ENCODE data around the gene VAMP3. TPM values are rescaled to one million over a fixed set of nuclear protein-coding genes. Genes with fewer than 3 reads are reported as not detected.
A peak's percentile ranks its signal among the peaks of the same experiment; 100 is the strongest.

The VAMP3 gene
- total RNA-seq, 1 donor from 2014 or later = 63.9 TPM

- H3K9me3 Mint-ChIP-seq = peaks cover 8% of the 10 kb centered on the region
- no peak for TF ChIP-seq CTCF (conservative IDR thresholded peaks at IDR 0.05)
- no peak overlapping the region for H3K4me3 Mint-ChIP-seq
- H3K27ac Mint-ChIP-seq (ENCODE audit: unreplicated experiment) = no peak overlapping the region
- no peak for DNase-seq (ENCODE audit: low read depth, low spot score)
- H3K27me3 Mint-ChIP-seq (ENCODE audit: low read depth) = no peaks in the 10 kb centered on the region
- H3K4me1 Mint-ChIP-seq = no peaks in the 10 kb centered on the region
- peaks cover 47% of the 10 kb centered on the region for H3K36me3 Mint-ChIP-seq (ENCODE audit: low read depth)
Observed at GRCh38 chr1:7795406-7795805, 24.3 kb downstream of the VAMP3 start.

DNA sequence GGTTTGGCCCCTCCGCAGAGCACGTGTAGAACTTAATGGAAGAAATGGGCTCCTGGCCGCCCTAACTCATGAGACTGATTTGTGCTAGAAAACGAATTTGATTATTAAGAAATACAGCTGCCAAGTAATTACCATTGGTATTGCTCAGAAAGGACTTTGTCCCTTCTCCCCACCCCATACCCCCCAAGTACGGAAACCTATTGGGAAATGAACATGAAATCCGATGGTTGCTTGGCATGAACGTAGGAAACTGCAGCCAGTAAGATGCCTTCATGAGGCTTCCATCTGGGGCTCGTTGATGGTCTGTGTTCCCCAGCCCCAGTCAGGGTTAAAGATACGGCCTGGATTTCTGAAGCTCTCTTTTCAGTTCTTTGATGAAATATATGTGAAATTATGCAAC lies 34.4 kb downstream of the VAMP3 start:
- H3K4me3 Mint-ChIP-seq = no peak overlapping the region

DNA sequence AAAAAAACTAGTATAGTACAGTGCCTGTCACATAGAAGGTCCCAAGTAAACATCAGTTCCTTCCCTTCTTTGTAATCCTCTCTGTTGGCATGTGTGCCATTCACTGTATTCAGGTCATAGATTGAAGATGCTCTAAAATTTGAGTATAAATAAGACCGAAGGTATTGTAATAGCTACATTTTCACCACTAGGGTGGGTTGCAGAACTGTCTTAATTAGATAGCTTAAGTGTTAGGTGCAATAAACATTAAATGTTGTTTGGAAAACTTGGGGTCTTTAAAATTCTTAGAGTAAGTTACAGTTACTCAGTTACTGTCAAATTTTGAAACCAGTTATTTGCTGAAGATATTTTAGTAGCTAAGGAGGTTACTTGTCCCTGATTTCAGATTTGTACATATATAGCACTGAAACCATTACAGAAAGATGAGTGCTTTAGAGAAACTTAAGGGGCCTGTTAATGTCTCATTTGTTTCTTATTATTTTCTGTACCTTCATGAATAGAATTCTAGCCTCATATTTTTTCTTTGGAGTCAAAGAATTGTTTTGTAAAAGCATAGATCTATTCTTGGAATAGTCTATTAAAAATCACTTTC lies 37.3 kb downstream of the VAMP3 start:
- Mint-ChIP-seq H3K27ac (ENCODE audit: unreplicated experiment) (no peak overlapping the region), H3K27me3 (ENCODE audit: low read depth) (no peaks in the 10 kb centered on the region), H3K4me1 (no peaks in the 10 kb centered on the region), H3K9me3 (peaks cover 5% of the 10 kb centered on the region), H3K36me3 (ENCODE audit: low read depth) (peaks cover 6% of the 10 kb centered on the region), H3K4me3 (no peak overlapping the region)
- no peak for DNase-seq (ENCODE audit: low read depth, low spot score)
- peak; percentile 72 for TF ChIP-seq CTCF (conservative IDR thresholded peaks at IDR 0.05)

More for the DNA sequence above, 34.4 kb downstream of the VAMP3 start:
- no peak for DNase-seq (ENCODE audit: low read depth, low spot score)
- no peak for TF ChIP-seq CTCF (conservative IDR thresholded peaks at IDR 0.05)
- no peaks in the 10 kb centered on the region for H3K4me1 Mint-ChIP-seq
- H3K9me3 Mint-ChIP-seq = no peaks in the 10 kb centered on the region
- no peaks in the 10 kb centered on the region for H3K36me3 Mint-ChIP-seq (ENCODE audit: low read depth)
- H3K27ac Mint-ChIP-seq (ENCODE audit: unreplicated experiment) = no peak overlapping the region
- H3K27me3 Mint-ChIP-seq (ENCODE audit: low read depth) = no peaks in the 10 kb centered on the region

- H3K27ac Mint-ChIP-seq (ENCODE audit: unreplicated experiment) = no peak overlapping the region
- H3K36me3 Mint-ChIP-seq (ENCODE audit: low read depth) = peaks cover 17% of the 10 kb centered on the region
- no peak overlapping the region for H3K4me3 Mint-ChIP-seq
- no peaks in the 10 kb centered on the region for H3K27me3 Mint-ChIP-seq (ENCODE audit: low read depth)
- no peak for TF ChIP-seq CTCF (conservative IDR thresholded peaks at IDR 0.05)
- H3K9me3 Mint-ChIP-seq = peaks cover 13% of the 10 kb centered on the region
- no peak for DNase-seq (ENCODE audit: low read depth, low spot score)
- H3K4me1 Mint-ChIP-seq = no peaks in the 10 kb centered on the region
Observed at GRCh38 chr1:7809742-7810141, 38.6 kb downstream of the VAMP3 start.

DNA sequence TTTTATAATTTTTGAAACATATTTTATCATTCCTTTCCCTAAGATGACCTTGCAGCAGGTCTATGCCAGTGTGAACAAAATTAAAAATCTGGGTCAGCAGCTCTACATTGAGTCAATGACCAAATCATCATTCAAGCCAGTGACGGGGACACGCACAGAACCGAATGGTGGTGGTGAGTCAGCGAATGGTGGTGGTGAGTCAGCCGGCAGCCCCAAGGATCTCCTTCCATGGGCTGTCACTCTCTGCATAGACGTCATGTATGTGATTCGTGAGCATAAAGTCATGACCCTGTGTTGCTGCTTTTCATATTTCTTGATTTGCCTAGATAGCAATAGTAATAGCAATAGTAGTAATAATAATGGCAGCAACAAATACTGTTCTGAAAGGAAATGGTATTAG lies 39.3 kb downstream of the VAMP3 start:
- Mint-ChIP-seq H3K9me3 (peaks cover 13% of the 10 kb centered on the region), H3K4me3 (no peak overlapping the region), H3K27me3 (ENCODE audit: low read depth) (no peaks in the 10 kb centered on the region), H3K27ac (ENCODE audit: unreplicated experiment) (no peak overlapping the region), H3K4me1 (no peaks in the 10 kb centered on the region), H3K36me3 (ENCODE audit: low read depth) (peaks cover 20% of the 10 kb centered on the region)
- DNase-seq (ENCODE audit: low read depth, low spot score) = no peak
- TF ChIP-seq CTCF (conservative IDR thresholded peaks at IDR 0.05) = no peak

Measured in neural crest cell (in vitro differentiated cells).